Mesodermal cell (in vitro differentiated cells): ENCODE data around the gene SEPHS1.
"Not testable (repeated sequence)": the region's sequence is repeated elsewhere in the genome, so short reads cannot be mapped to it uniquely, and the experiment has no call there.

Source experiments
- H3K27ac ChIP-seq: 2 replicates; pipeline ENCODE4 v1.7.0; 2013; ENCODE audit warnings: mild to moderate bottlenecking, low read depth, low read length, moderate library complexity; ENCODE audit not compliant: severe bottlenecking
- H3K36me3 ChIP-seq: 2 replicates; pipeline ENCODE4 v1.7.1; 2013; ENCODE audit warnings: mild to moderate bottlenecking, low read length, moderate library complexity; ENCODE audit not compliant: control insufficient read depth, insufficient read depth
- H3K4me1 ChIP-seq: one replicate; pipeline ENCODE4 v1.7.1; 2013; ENCODE audit warnings: mild to moderate bottlenecking, low read length; ENCODE audit not compliant: insufficient read depth, control insufficient read depth, poor library complexity, severe bottlenecking
- H3K4me3 ChIP-seq: 2 replicates; pipeline ENCODE4 v1.7.0; 2013; ENCODE audit warnings: low read length, control low read depth, mild to moderate bottlenecking; ENCODE audit not compliant: insufficient read depth, poor library complexity, severe bottlenecking; ENCODE audit errors: extremely low read depth
- H3K9me3 ChIP-seq: 2 replicates; pipeline ENCODE4 v1.7.1; 2013; ENCODE audit warnings: mild to moderate bottlenecking, low read length, moderate library complexity; ENCODE audit not compliant: control insufficient read depth
- WGBS, 2 experiments: methylation state at CpG; one replicate each; pipeline ENCODE4 v1.1.5; 2013; ENCODE audit warnings: missing lambda C conversion rate in 2 of 2; ENCODE audit not compliant: insufficient coverage in 2 of 2; 5-methylcytosine and 5-hydroxymethylcytosine counted together

The SEPHS1 gene

GRCh38 chr10:13340068-13340467, 8.0 kb downstream of the SEPHS1 start:
- H3K27ac ChIP-seq = no peak overlapping the region
- H3K4me1 ChIP-seq = no peaks in the 10 kb centered on the region
- H3K9me3 ChIP-seq = no peaks in the 10 kb centered on the region
- WGBS, 2 experiments = 94 to 98% methylated on average over 6 to 9 of the region's 9 CpGs
- no peak overlapping the region for H3K4me3 ChIP-seq
- peaks cover 69% of the 10 kb centered on the region for H3K36me3 ChIP-seq

- WGBS, 2 experiments = 89 to 96% methylated on average over 7 to 8 of the region's 10 CpGs
- H3K9me3 ChIP-seq = no peaks in the 10 kb centered on the region
- H3K36me3 ChIP-seq = peaks cover 78% of the 10 kb centered on the region
- no peak overlapping the region for H3K4me3 ChIP-seq
- no peaks in the 10 kb centered on the region for H3K4me1 ChIP-seq
- H3K27ac ChIP-seq = no peak overlapping the region
Observed at GRCh38 chr10:13338390-13339110, 9.5 kb downstream of the SEPHS1 start.

DNA sequence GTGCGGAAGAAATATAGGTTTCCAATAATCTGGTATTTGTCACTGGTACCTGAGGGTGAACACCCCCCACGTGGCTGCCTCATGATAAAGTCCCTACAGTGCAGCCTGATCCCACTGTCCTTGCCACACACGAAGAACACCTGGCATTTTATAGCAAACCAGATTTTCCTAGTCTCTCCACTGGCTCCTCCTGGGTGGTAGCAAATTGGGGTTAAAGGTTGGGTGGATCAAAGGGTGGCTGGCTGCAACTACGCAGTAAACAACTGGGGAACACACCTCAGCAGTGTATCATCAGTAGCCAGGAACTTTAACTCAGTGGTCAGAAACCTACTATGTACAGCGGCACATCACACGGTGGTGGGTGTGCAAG, 10.3 kb downstream of the SEPHS1 start:
- 94 to 100% methylated on average over 2 to 5 of the region's 6 CpGs for WGBS, 2 experiments
- no peaks in the 10 kb centered on the region for H3K9me3 ChIP-seq
- no peak overlapping the region for H3K4me3 ChIP-seq
- peaks cover 78% of the 10 kb centered on the region for H3K36me3 ChIP-seq
- H3K4me1 ChIP-seq = no peaks in the 10 kb centered on the region
- no peak overlapping the region for H3K27ac ChIP-seq

- Histone ChIP-seq H3K27ac (no peak overlapping the region), H3K4me1 (no peaks in the 10 kb centered on the region), H3K4me3 (no peak overlapping the region), H3K36me3 (peaks cover 76% of the 10 kb centered on the region), H3K9me3 (no peaks in the 10 kb centered on the region)
- 93 to 98% methylated on average over 3 to 4 of the region's 4 CpGs for WGBS, 2 experiments
Observed at GRCh38 chr10:13337128-13337826, 10.8 kb downstream of the SEPHS1 start.

DNA sequence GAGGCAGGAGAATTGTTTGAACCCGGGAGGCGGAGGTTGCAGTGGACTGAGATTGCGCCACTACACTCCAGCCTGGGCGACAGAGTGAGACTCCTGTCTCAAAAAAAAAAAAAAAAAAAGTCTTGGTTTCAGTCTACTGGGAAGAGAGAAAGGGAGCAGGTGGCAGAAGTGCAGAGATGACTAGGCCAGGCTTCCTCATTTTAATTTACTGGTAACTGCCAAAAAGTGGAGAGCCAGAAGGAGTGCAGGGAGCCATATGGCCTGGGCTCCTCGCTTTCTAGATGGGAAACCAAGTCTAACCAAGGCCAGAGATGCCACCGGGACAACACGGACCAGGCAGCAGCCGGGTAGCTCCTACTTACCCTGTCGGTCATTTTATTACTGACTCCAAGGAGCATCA, 12.2 kb downstream of the SEPHS1 start:
- Histone ChIP-seq H3K27ac (no peak overlapping the region), H3K9me3 (no peaks in the 10 kb centered on the region), H3K36me3 (peaks cover 88% of the 10 kb centered on the region), H3K4me1 (no peaks in the 10 kb centered on the region), H3K4me3 (no peak overlapping the region)
- WGBS, 2 experiments = 92 to 93% methylated on average over 9 of the region's 9 CpGs

DNA sequence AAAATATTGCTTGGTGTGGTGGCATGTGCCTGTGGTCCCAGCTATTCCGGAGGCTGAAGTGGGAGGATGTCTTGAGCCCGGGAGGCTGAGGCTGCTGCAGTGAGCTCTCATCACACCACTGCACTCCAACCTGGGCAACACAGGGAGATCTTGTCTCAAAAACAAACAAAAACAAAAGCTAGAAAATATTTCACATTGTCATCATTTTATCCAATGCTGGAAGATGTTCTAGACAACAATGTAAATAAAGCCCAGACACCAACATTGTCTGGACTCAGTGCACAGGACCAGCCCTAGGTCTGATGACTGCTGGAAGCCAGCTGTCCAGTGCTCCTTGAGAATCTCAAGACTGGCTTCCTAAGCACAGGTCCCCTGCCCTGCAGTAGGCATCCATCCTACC, 13.5 kb downstream of the SEPHS1 start:
- Histone ChIP-seq H3K36me3 (peaks cover 92% of the 10 kb centered on the region), H3K4me1 (no peaks in the 10 kb centered on the region), H3K9me3 (no peaks in the 10 kb centered on the region), H3K27ac (no peak overlapping the region), H3K4me3 (no peak overlapping the region)
- WGBS, 2 experiments = 100% methylated on average over 2 of the region's 2 CpGs; no CpG with 5 or more reads in 1 of the 2 experiments

GRCh38 chr10:13331646-13332045, 16.4 kb downstream of the SEPHS1 start:
- Histone ChIP-seq H3K4me3 (no peak overlapping the region), H3K27ac (no peak overlapping the region), H3K36me3 (peaks cover 94% of the 10 kb centered on the region), H3K9me3 (no peaks in the 10 kb centered on the region), H3K4me1 (no peaks in the 10 kb centered on the region)
- 90 to 97% methylated on average over 4 to 5 of the region's 5 CpGs for WGBS, 2 experiments

DNA sequence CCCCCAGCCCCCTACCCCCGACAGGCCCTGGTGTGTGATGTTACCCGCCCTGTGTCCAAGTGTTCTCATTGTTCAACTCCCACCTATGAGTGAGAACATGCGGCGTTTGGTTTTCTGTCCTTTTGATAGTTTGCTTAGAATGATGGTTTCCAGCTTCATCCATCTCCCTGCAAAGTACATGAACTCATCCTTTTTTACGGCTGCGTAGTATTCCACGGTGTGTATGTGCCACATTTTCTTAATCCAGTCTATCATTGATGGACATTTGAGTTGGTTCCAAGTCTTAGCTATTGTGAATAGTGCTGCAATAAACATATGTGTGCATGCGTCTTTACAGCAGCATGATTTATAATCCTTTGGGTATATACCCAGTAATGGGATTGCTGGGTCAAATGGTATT, 17.1 kb downstream of the SEPHS1 start:
- 100% methylated on average over 2 of the region's 8 CpGs; no CpG with 5 or more reads in 1 of the 2 experiments for WGBS, 2 experiments
- H3K36me3 ChIP-seq = peaks cover 94% of the 10 kb centered on the region
- H3K27ac ChIP-seq, H3K9me3 ChIP-seq, H3K4me1 ChIP-seq, H3K4me3 ChIP-seq: not testable (repeated sequence)

- Histone ChIP-seq H3K9me3 (no peaks in the 10 kb centered on the region), H3K27ac (no peak overlapping the region), H3K4me3 (no peak overlapping the region), H3K4me1 (no peaks in the 10 kb centered on the region), H3K36me3 (peaks cover 94% of the 10 kb centered on the region)
- WGBS, 2 experiments = 81 to 96% methylated on average over 3 of the region's 3 CpGs
Observed at GRCh38 chr10:13329565-13329964, 18.5 kb downstream of the SEPHS1 start.

- H3K4me3 ChIP-seq = no peak overlapping the region
- peaks cover 94% of the 10 kb centered on the region for H3K36me3 ChIP-seq
- H3K4me1 ChIP-seq = no peaks in the 10 kb centered on the region
- H3K27ac ChIP-seq = no peak overlapping the region
- WGBS, 2 experiments = 90% methylated on average over 9 of the region's 10 CpGs; no CpG with 5 or more reads in 1 of the 2 experiments
- no peaks in the 10 kb centered on the region for H3K9me3 ChIP-seq
Observed at GRCh38 chr10:13328613-13329012, 19.5 kb downstream of the SEPHS1 start.

GRCh38 chr10:13328126-13328525, 20.0 kb downstream of the SEPHS1 start:
- H3K27ac ChIP-seq = no peak overlapping the region
- peaks cover 94% of the 10 kb centered on the region for H3K36me3 ChIP-seq
- H3K9me3 ChIP-seq = no peaks in the 10 kb centered on the region
- 91 to 96% methylated on average over 3 to 4 of the region's 5 CpGs for WGBS, 2 experiments
- H3K4me3 ChIP-seq = no peak overlapping the region
- H3K4me1 ChIP-seq = no peaks in the 10 kb centered on the region
